Subcutaneous abdominal adipose tissue (tissue), 5 donors: ENCODE results near the gene ZFP36.

ENCODE experiments used
- H3K27ac ChIP-seq: one replicate; pipeline ENCODE4 v1.7.0; 2013; ENCODE audit warnings: low read depth, mild to moderate bottlenecking, inconsistent platforms, low read length, moderate library complexity
- H3K27me3 ChIP-seq, 5 donors: one replicate each; pipeline ENCODE4 v1.7.0; 2013; ENCODE audit warnings: low read length in 5 of 5, inconsistent platforms in 1 of 5; ENCODE audit not compliant: control insufficient read depth in 5 of 5, insufficient read depth in 4 of 5
- H3K36me3 ChIP-seq, 5 donors: one replicate each; pipeline ENCODE4 v1.7.0; 2013; ENCODE audit warnings: low read length in 5 of 5; ENCODE audit not compliant: control insufficient read depth in 5 of 5, insufficient read depth in 5 of 5
- H3K4me1 ChIP-seq, 5 donors: one replicate each; pipeline ENCODE4 v1.7.0; 2013; ENCODE audit warnings: low read length in 5 of 5, mild to moderate bottlenecking in 3 of 5, moderate library complexity in 1 of 5; ENCODE audit not compliant: control insufficient read depth in 5 of 5, insufficient read depth in 5 of 5
- H3K4me3 ChIP-seq, 5 donors: one replicate each; pipeline ENCODE4 v1.7.0; 2013; ENCODE audit warnings: low read length in 5 of 5, low read depth in 1 of 5
- H3K9ac ChIP-seq, 5 donors: one replicate each; pipeline ENCODE4 v1.7.0; 2013; ENCODE audit warnings: low read length in 5 of 5, mild to moderate bottlenecking in 4 of 5, moderate library complexity in 3 of 5
- H3K9me3 ChIP-seq, 5 donors: one replicate each; pipeline ENCODE4 v1.7.0; 2013; ENCODE audit warnings: low read length in 5 of 5; ENCODE audit not compliant: control insufficient read depth in 5 of 5
- donor health status: healthy.
- donor health status: healthy.
- donor health status: healthy.
- donor health status: healthy.
- donor health status: healthy.

Gene ZFP36

GRCh38 chr19:39428283-39429112, 21.9 kb downstream of the ZFP36 start:
- Histone ChIP-seq H3K4me1 (peaks cover 4 to 25% (median 14%) of the 10 kb centered on the region in 5 donors), H3K27me3 (no peaks in the 10 kb centered on the region), H3K9ac (peak overlapping the region in 2 of 5 donors; percentile 63 to 64), H3K27ac (peak overlapping the region; percentile 23), H3K36me3 (peaks cover 0 to 34% (median 24%) of the 10 kb centered on the region in 5 donors), H3K9me3 (no peaks in the 10 kb centered on the region), H3K4me3 (peak overlapping the region in 2 of 5 donors; percentile 4 to 22)

- H3K9ac ChIP-seq = peak overlapping the region in 2 of 5 donors; percentile 8 to 61
- H3K36me3 ChIP-seq = peaks cover 0 to 30% (median 24%) of the 10 kb centered on the region in 5 donors
- peaks cover 8 to 45% (median 35%) of the 10 kb centered on the region in 5 donors for H3K4me1 ChIP-seq
- H3K27me3 ChIP-seq = no peaks in the 10 kb centered on the region
- H3K27ac ChIP-seq = peak overlapping the region; percentile 67
- H3K4me3 ChIP-seq = peak overlapping the region in 4 of 5 donors; percentile 28 to 38 (median 38)
- H3K9me3 ChIP-seq = no peaks in the 10 kb centered on the region
Observed at GRCh38 chr19:39430675-39431593, 24.3 kb downstream of the ZFP36 start.

GRCh38 chr19:39432677-39433025, 26.0 kb downstream of the ZFP36 start:
- Histone ChIP-seq H3K9me3 (no peaks in the 10 kb centered on the region), H3K9ac (no peak overlapping the region), H3K4me1 (peaks cover 10 to 53% (median 42%) of the 10 kb centered on the region in 5 donors)

GRCh38 chr19:39433480-39434079, 26.9 kb downstream of the ZFP36 start:
- H3K27me3 ChIP-seq = no peaks in the 10 kb centered on the region
- H3K27ac ChIP-seq = peak overlapping the region; percentile 3
- H3K4me3 ChIP-seq = peak overlapping the region in 4 of 5 donors; percentile 31 to 96 (median 94)
- peaks cover 9 to 47% (median 33%) of the 10 kb centered on the region in 5 donors for H3K4me1 ChIP-seq
- H3K9me3 ChIP-seq = no peaks in the 10 kb centered on the region
- H3K36me3 ChIP-seq = peaks cover 0 to 30% (median 24%) of the 10 kb centered on the region in 5 donors
- peak overlapping the region in 3 of 5 donors; percentile 34 to 66 (median 35) for H3K9ac ChIP-seq

More at GRCh38 chr19:39432677-39433025, 26.0 kb downstream of the ZFP36 start:
- H3K4me3 ChIP-seq = no peak overlapping the region
- H3K27ac ChIP-seq = no peak overlapping the region
- no peaks in the 10 kb centered on the region for H3K27me3 ChIP-seq
- peaks cover 0 to 30% (median 24%) of the 10 kb centered on the region in 5 donors for H3K36me3 ChIP-seq

GRCh38 chr19:39434123-39435076, 27.8 kb downstream of the ZFP36 start:
- peak overlapping the region in 4 of 5 donors; percentile 34 to 97 (median 82) for H3K9ac ChIP-seq
- H3K4me1 ChIP-seq = peaks cover 6 to 40% (median 28%) of the 10 kb centered on the region in 5 donors
- peaks cover 0 to 30% (median 24%) of the 10 kb centered on the region in 5 donors for H3K36me3 ChIP-seq
- peak overlapping the region; percentile 3 for H3K27ac ChIP-seq
- H3K9me3 ChIP-seq = no peaks in the 10 kb centered on the region
- H3K4me3 ChIP-seq = peak overlapping the region; percentile 93 to 98 (median 96)
- no peaks in the 10 kb centered on the region for H3K27me3 ChIP-seq

GRCh38 chr19:39435499-39436349, 29.1 kb downstream of the ZFP36 start, which contains the start of gene RPS16:
Gene RPS16 (minus strand): TSS chr19:39435949. CDS start chr19:39435895, 54 bp downstream.
- Histone ChIP-seq H3K36me3 (peaks cover 0 to 30% (median 24%) of the 10 kb centered on the region in 5 donors), H3K4me3 (peak within 1 kb of the TSS; percentile 93 to 98 (median 96)), H3K27ac (peak within 1 kb of the TSS; percentile 82), H3K9ac (peak within 1 kb of the TSS; percentile 87 to 97 (median 92)), H3K27me3 (no peaks in the 10 kb centered on the region), H3K4me1 (peaks cover 6 to 39% (median 31%) of the 10 kb centered on the region in 5 donors), H3K9me3 (no peaks in the 10 kb centered on the region)

DNA sequence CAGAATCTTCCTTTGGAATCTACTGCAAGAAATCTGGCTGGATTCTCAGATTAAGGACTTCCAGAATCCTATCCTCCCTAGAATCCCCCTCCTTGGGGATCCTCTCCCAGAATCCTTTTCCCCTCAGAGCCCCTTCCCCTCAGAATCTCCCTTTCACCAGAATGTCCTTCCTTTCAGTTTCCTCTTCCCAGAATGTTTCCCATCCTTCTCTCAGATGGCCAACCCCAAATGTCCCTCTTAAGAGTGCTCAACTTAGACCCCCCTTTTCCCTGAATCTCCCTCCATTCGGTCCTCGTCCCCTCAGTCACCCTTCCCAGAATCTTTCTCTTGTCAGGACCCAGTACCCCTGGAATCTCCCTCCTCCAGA, 29.7 kb downstream of the ZFP36 start:
- peaks cover 0 to 29% (median 24%) of the 10 kb centered on the region in 5 donors for H3K36me3 ChIP-seq
- H3K9ac ChIP-seq = peak overlapping the region in 4 of 5 donors; percentile 63 to 94 (median 89)
- H3K27me3 ChIP-seq = no peaks in the 10 kb centered on the region
- no peaks in the 10 kb centered on the region for H3K9me3 ChIP-seq
- peak overlapping the region; percentile 54 to 96 (median 93) for H3K4me3 ChIP-seq
- H3K27ac ChIP-seq = peak overlapping the region; percentile 82
- H3K4me1 ChIP-seq = peaks cover 6 to 33% (median 27%) of the 10 kb centered on the region in 5 donors

- Histone ChIP-seq H3K4me3 (no peak overlapping the region), H3K9me3 (no peaks in the 10 kb centered on the region), H3K27ac (no peak overlapping the region), H3K27me3 (no peaks in the 10 kb centered on the region), H3K4me1 (peaks cover 6 to 32% (median 27%) of the 10 kb centered on the region in 5 donors), H3K36me3 (peaks cover 0 to 14% (median 12%) of the 10 kb centered on the region in 5 donors), H3K9ac (no peak overlapping the region)
Observed at GRCh38 chr19:39438270-39438934, 31.8 kb downstream of the ZFP36 start.
